HG02571 (cell line): ENCODE measurements around the gene DAB2IP.

Experiments
- ATAC-seq: cut with Tn5 transposase; IDR thresholded peaks from one replicate; pipeline ENCODE4 v1.9.1; 2021; ENCODE audit warnings: mild to moderate bottlenecking, moderate library complexity; ENCODE audit not compliant: unreplicated experiment

DAB2IP gene

GRCh38 chr9:121827251-121827967 lies 176.0 kb downstream of the DAB2IP start:
- ATAC-seq = no peak

DNA sequence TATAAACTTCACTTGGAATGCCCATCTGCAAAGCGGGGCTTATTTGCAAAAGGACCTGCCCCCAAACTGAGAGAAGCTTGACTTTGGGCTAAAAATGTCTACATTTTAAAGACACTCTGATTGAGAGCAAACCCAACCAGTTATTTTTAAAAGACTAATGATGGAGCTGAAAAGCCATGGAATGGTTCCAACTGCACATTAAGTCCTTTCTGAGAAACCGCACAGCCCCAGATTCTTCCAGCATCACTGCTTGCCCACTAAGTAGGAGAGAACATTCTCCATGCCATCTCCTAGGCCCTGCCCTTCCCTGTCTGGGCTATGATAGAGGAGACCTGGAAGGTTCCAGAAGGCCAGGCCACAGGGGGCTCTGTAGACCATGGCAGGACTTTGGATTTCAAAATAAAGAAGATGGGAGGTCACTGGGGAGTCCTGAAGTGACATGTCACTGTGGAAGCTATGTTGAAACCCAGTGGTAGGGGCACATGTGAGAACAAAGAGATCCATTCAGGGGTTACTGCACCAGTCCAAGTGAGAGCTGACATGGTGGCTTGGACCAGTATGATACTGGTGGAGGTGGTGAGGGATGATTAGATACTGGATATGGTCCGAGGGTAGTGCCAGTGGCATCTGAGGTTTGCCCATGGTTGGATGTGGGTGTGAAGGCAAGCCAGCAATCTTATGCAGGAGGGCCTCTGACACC lies 179.2 kb downstream of the DAB2IP start:
- ATAC-seq = no peak

GRCh38 chr9:121831869-121832268 lies 180.4 kb downstream of the DAB2IP start:
- no peak for ATAC-seq

DNA sequence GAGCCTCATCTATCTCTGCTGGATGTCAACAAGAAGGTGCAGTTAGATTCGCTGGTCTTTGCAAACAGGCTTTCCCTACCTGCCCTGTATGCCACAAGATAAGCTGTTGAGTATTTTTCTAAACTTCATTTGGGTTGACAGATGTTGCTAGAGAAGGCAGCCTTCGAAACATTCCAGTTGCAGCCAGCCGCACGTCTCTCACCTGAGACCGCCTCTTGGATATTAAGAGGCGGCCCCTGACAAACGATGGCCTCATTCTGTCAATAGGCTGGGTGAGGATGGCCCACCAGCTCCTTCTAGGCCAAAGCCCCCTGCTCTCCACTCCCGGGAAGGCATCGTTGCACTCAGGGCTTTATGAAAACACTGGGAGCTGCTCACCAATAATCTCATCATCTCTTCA lies 181.6 kb downstream of the DAB2IP start:
- ATAC-seq = no peak
